Esophagus muscularis mucosa (tissue), 4 donors: Measurements from ENCODE around the gene UBE2J1. TPM values are rescaled to one million over a fixed set of nuclear protein-coding genes. Genes with fewer than 3 reads are reported as not detected.
A peak's percentile ranks its signal among the peaks of the same experiment; 100 is the strongest.
"Not testable (repeated sequence)": the region's sequence is repeated elsewhere in the genome, so short reads cannot be mapped to it uniquely, and the experiment has no call there.

Experiments
- DNase-seq: peaks from one replicate; pipeline ENCODE4 v3.0.0-alpha.2; 2017; ENCODE audit errors: extremely low spot score
- H3K27ac ChIP-seq, 4 donors: fragments of 200-600 bp; sonication (generic); replicated peaks in 1 of 4; 1 replicate in 3 of 4; 2 replicates in 1 of 4; pipeline ENCODE4 v1.5.1; 2016 to 2019; ENCODE audit warnings: mild to moderate bottlenecking in 1 of 4
- H3K27me3 ChIP-seq, 4 donors: fragments of 200-600 bp; sonication (generic); one replicate each; pipeline versions ENCODE4 v1.5.1 to v1.6.0; 2016 to 2019
- H3K36me3 ChIP-seq, 4 donors: fragments of 200-600 bp; sonication (generic); one replicate each; pipeline ENCODE4 v1.5.1; 2016 to 2019
- H3K4me1 ChIP-seq, 4 donors: fragments of 200-600 bp; sonication (generic); one replicate each; pipeline ENCODE4 v1.5.1; 2016 to 2019
- H3K4me3 ChIP-seq, 4 donors: fragments of 200-600 bp; sonication (generic); 1 replicate in 2 of 4; 2 replicates in 2 of 4; pipeline ENCODE4 v1.5.1; 2016 to 2019; ENCODE audit warnings: mild to moderate bottlenecking in 4 of 4, moderate library complexity in 1 of 4
- H3K9me3 ChIP-seq, 4 donors: fragments of 200-600 bp; sonication (generic); 1 replicate in 3 of 4; 2 replicates in 1 of 4; pipeline ENCODE4 v1.5.1; 2016 to 2019
- CTCF ChIP-seq, 3 experiments: fragments of 200-600 bp in 2 of 3; fragments of 450-650 bp in 1 of 3; sonication (generic) in 2 of 3; IDR thresholded peaks; one replicate each; pipeline ENCODE4 v1.5.1; 2017 to 2019; ENCODE audit warnings: antibody characterized with exemption in 3 of 3, mild to moderate bottlenecking in 2 of 3, moderate library complexity in 1 of 3
- EP300 ChIP-seq: sonication (generic); formaldehyde crosslinking; IDR thresholded peaks from one replicate; pipeline ENCODE4 v1.6.1; 2017; ENCODE audit warnings: antibody characterized with exemption
- POLR2A ChIP-seq: fragments of 450-650 bp; IDR thresholded peaks from one replicate; pipeline ENCODE4 v1.6.1; 2017; ENCODE audit warnings: antibody characterized with exemption, moderate library complexity, mild to moderate bottlenecking, low read depth
- POLR2AphosphoS5 ChIP-seq, 2 donors: sonication (generic); formaldehyde crosslinking; IDR thresholded peaks; one replicate each; pipeline ENCODE4 v1.6.1; 2017; ENCODE audit warnings: antibody characterized with exemption in 2 of 2
- WGBS: methylation state at CpG from one replicate; pipeline ENCODE4 v1.1.5; 2018; 5-methylcytosine and 5-hydroxymethylcytosine counted together
- intact Hi-C: fragments of 100-400 bp; cut with DNase I; formaldehyde crosslinking; loops from one replicate; pipeline ENCODE4 v1.15.1; 2023
- total RNA-seq, 4 donors: library from RNA; depleted of rRNA; stranded (reverse); fragments of >200 nt; gene quantifications; one replicate each; pipeline versions ENCODE4 v1.1.0 to v1.2.1, GENCODE V29; 2016

UBE2J1 gene, protein sequence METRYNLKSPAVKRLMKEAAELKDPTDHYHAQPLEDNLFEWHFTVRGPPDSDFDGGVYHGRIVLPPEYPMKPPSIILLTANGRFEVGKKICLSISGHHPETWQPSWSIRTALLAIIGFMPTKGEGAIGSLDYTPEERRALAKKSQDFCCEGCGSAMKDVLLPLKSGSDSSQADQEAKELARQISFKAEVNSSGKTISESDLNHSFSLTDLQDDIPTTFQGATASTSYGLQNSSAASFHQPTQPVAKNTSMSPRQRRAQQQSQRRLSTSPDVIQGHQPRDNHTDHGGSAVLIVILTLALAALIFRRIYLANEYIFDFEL
- 10 to 100 TPM; 31.0 to 36.6 (median 33.6) TPM for total RNA-seq

GRCh38 chr6:89352278-89353117 lies at the start of gene UBE2J1:
TSS of gene UBE2J1 (minus strand) at chr6:89352722. CDS start at chr6:89352569, 153 bp downstream.
- no peaks in the 10 kb centered on the region for H3K36me3 ChIP-seq
- H3K27me3 ChIP-seq, result no peaks in the 10 kb centered on the region
- DNase-seq, result peak; percentile 96
- H3K27ac ChIP-seq, result peak within 1 kb of the TSS; percentile 96 to 98 (median 98)
- TF ChIP-seq CTCF (IDR thresholded peaks at IDR 0.05) (peak in 1 of 3 experiments; percentile 2), EP300 (no peak), POLR2AphosphoS5 (IDR thresholded peaks at IDR 0.05) (peak; percentile 84 to 92), POLR2A (peak; percentile 86)
- H3K9me3 ChIP-seq, result no peaks in the 10 kb centered on the region
- peaks cover 29 to 52% (median 46%) of the 10 kb centered on the region in 4 donors for H3K4me1 ChIP-seq
- intact Hi-C loops, result loop anchor here (2.0 to 5.0 kb wide), 2 partner anchors 16 to 365 kb away; no protein-coding TSS in a partner anchor
- peak within 1 kb of the TSS; percentile 75 to 92 (median 84) for H3K4me3 ChIP-seq
- WGBS, result 0% methylated on average over 60 of the region's 102 CpGs

DNA sequence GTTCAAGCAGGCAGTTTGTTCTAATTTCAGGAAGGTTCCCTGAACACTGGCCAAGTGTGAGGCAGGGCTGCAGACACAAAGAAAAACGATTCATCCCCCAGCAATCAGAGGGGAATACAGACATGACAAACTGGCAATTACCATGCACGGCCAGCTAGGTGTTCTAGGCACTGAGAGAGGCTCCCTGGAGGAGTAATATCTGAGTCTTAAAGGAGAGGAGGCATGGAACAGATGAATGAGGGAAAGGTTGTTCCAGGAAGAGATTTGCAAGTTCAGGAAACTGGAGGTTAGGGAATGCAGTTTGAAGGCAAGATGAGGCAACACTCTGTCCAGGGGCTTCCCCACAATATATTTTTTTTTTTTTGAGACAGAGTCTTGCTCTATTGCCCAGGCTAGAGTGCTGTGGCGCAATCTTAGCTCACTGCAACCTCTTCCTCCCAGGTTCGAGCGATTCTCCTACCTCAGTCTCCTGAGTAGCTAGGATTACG lies 48.4 kb upstream of the UBE2J1 start:
- Histone ChIP-seq H3K9me3 (no peaks in the 10 kb centered on the region), H3K27ac (no peak overlapping the region), H3K4me3 (no peak overlapping the region), H3K4me1 (peaks cover 0 to 10% (median 6%) of the 10 kb centered on the region in 4 donors), H3K27me3 (no peaks in the 10 kb centered on the region), H3K36me3 (no peaks in the 10 kb centered on the region)
- intact Hi-C loops, result no loop called here
- 55% methylated on average over 6 of the region's 6 CpGs for WGBS
- TF ChIP-seq POLR2A, result no peak
- TF ChIP-seq CTCF (IDR thresholded peaks at IDR 0.05), result no peak
- TF ChIP-seq EP300, result no peak
- TF ChIP-seq POLR2AphosphoS5 (IDR thresholded peaks at IDR 0.05), result no peak
- DNase-seq, result peak; percentile 78

- Histone ChIP-seq H3K27ac (no peak overlapping the region), H3K9me3 (no peaks in the 10 kb centered on the region), H3K27me3 (no peaks in the 10 kb centered on the region), H3K4me3 (no peak overlapping the region), H3K36me3 (no peaks in the 10 kb centered on the region), H3K4me1 (peaks cover 0 to 10% (median 6%) of the 10 kb centered on the region in 4 donors)
- WGBS, result 95% methylated on average over 3 of the region's 3 CpGs
- TF ChIP-seq CTCF (IDR thresholded peaks at IDR 0.05) (no peak), POLR2AphosphoS5 (IDR thresholded peaks at IDR 0.05) (no peak), EP300 (no peak), POLR2A (no peak)
- intact Hi-C loops, result no loop called here
- no peak for DNase-seq
These were observed 47.5 kb upstream of the UBE2J1 start for GRCh38 chr6:89400050-89400449.

- H3K27me3 ChIP-seq, result no peaks in the 10 kb centered on the region
- no peaks in the 10 kb centered on the region for H3K36me3 ChIP-seq
- intact Hi-C loops, result no loop called here
- WGBS, result 85% methylated on average over 7 of the region's 7 CpGs
- no peak overlapping the region for H3K27ac ChIP-seq
- peak; percentile 79 for DNase-seq
- no peak overlapping the region for H3K4me3 ChIP-seq
- peaks cover 0 to 10% (median 6%) of the 10 kb centered on the region in 4 donors for H3K4me1 ChIP-seq
- no peak for TF ChIP-seq POLR2AphosphoS5 (IDR thresholded peaks at IDR 0.05)
- no peak for TF ChIP-seq CTCF (IDR thresholded peaks at IDR 0.05)
- TF ChIP-seq EP300, result no peak
- no peak for TF ChIP-seq POLR2A
- no peaks in the 10 kb centered on the region for H3K9me3 ChIP-seq
These were observed 46.4 kb upstream of the UBE2J1 start for GRCh38 chr6:89398762-89399525.

- intact Hi-C loops, DNase-seq, H3K36me3 ChIP-seq, H3K27me3 ChIP-seq, H3K4me1 ChIP-seq, H3K27ac ChIP-seq, H3K9me3 ChIP-seq, H3K4me3 ChIP-seq: not testable (repeated sequence)
- 90% methylated on average over 4 of the region's 4 CpGs for WGBS
These were observed 45.4 kb upstream of the UBE2J1 start for GRCh38 chr6:89397884-89398283.
